H1 (cell line): ENCODE measurements around the gene SLC9A5. TPM values are rescaled to one million over a fixed set of nuclear protein-coding genes. Genes with fewer than 3 reads are reported as not detected.
A peak's percentile ranks its signal among the peaks of the same experiment; 100 is the strongest.

ENCODE experiments used
- CTCF ChIA-PET: fragments of 300-600 bp; sonication (Branson Sonifier 250); formaldehyde crosslinking; loops from one replicate; lab custom pipeline; 2021; ENCODE audit not compliant: partially characterized antibody; lab: Charles Lee
- POLR2A ChIA-PET: fragments of 300-600 bp; sonication (Branson Sonifier 250); formaldehyde crosslinking; loops from one replicate; lab custom pipeline; 2021; ENCODE audit warnings: inconsistent platforms; ENCODE audit not compliant: partially characterized antibody; lab: Charles Lee
- DNase-seq, 2 experiments: peaks; one replicate each; pipeline versions ENCODE4 v3.0.0 to v3.0.0-alpha.2; 2010 to 2022; ENCODE audit warnings: low spot score in 2 of 2, low read depth in 1 of 2, mixed read lengths in 1 of 2
- FAIRE-seq: peaks from 2 replicates; lab custom pipeline; 2011; peaks lifted over from hg19 to GRCh38; lab: Jason Lieb, UNC
- H2AFZ ChIP-seq: 2 replicates; pipeline ENCODE4 v1.8.1; 2012; ENCODE audit warnings: low read length, inconsistent platforms
- H2AK5ac ChIP-seq: 2 replicates; pipeline ENCODE4 v1.6.1; 2013; ENCODE audit warnings: low read depth, low read length
- H2BK120ac ChIP-seq: replicated peaks from 2 replicates; pipeline ENCODE3; 2013; ENCODE audit warnings: low read depth, low read length, inconsistent platforms
- H2BK12ac ChIP-seq: 2 replicates; pipeline ENCODE4 v1.6.1; 2013; ENCODE audit warnings: low read depth, low read length
- H2BK15ac ChIP-seq: 2 replicates; pipeline ENCODE4 v1.6.1; 2013; ENCODE audit warnings: low read length
- H2BK20ac ChIP-seq: 2 replicates; pipeline ENCODE4 v1.6.1; 2013; ENCODE audit warnings: low read length
- H2BK5ac ChIP-seq: 2 replicates; pipeline ENCODE4 v1.6.1; 2013; ENCODE audit warnings: low read depth, low read length
- H3K14ac ChIP-seq: 2 replicates; pipeline ENCODE4 v1.6.1; 2013; ENCODE audit warnings: inconsistent platforms; ENCODE audit not compliant: insufficient read length
- H3K18ac ChIP-seq: 2 replicates; pipeline ENCODE4 v1.6.1; 2013; ENCODE audit warnings: low read length; ENCODE audit errors: extremely low read depth
- H3K23ac ChIP-seq: 2 replicates; pipeline ENCODE4 v1.6.1; 2013; ENCODE audit warnings: inconsistent platforms; ENCODE audit not compliant: insufficient read length
- H3K23me2 ChIP-seq: 2 replicates; pipeline ENCODE4 v1.6.1; 2013; ENCODE audit warnings: low read depth, low read length
- H3K27ac ChIP-seq: 2 replicates; pipeline ENCODE4 v1.6.1; 2011; ENCODE audit warnings: low read depth, low read length, inconsistent platforms
- H3K27me3 ChIP-seq, 4 experiments: replicated peaks in 1 of 4; 1 replicate in 1 of 4; 2 replicates in 3 of 4; pipeline versions ENCODE4 v1.6.1 to v1.8.1; 2011 to 2013; ENCODE audit warnings: low read length in 3 of 4, mild to moderate bottlenecking in 3 of 4, inconsistent platforms in 2 of 4, mixed read lengths in 2 of 4, moderate library complexity in 1 of 4; ENCODE audit not compliant: control insufficient read depth in 3 of 4, insufficient read depth in 3 of 4; ENCODE audit errors: extremely low read depth in 1 of 4
- H3K36me3 ChIP-seq, 4 experiments: 2 replicates each; pipeline versions ENCODE4 v1.6.1 to v1.8.1; 2011 to 2013; ENCODE audit warnings: mild to moderate bottlenecking in 4 of 4, low read length in 3 of 4, moderate library complexity in 2 of 4, control low read depth in 1 of 4, inconsistent platforms in 1 of 4; ENCODE audit not compliant: insufficient read depth in 4 of 4, control insufficient read depth in 2 of 4
- H3K4ac ChIP-seq: replicated peaks from 2 replicates; pipeline ENCODE3; 2013; ENCODE audit warnings: low read length, low read depth, mixed read lengths, inconsistent platforms; ENCODE audit not compliant: insufficient read length
- H3K4me1 ChIP-seq, 4 experiments: replicated peaks in 1 of 4; 1 replicate in 1 of 4; 2 replicates in 3 of 4; pipeline versions ENCODE4 v1.6.1 to v1.8.1; 2011 to 2013; ENCODE audit warnings: low read length in 3 of 4, inconsistent platforms in 2 of 4, mixed read lengths in 1 of 4; ENCODE audit not compliant: insufficient read depth in 4 of 4, control insufficient read depth in 3 of 4
- H3K4me2 ChIP-seq, 2 experiments: 2 replicates each; pipeline versions ENCODE4 v1.6.1 to v1.8.1; 2011 to 2013; ENCODE audit warnings: low read depth in 2 of 2, low read length in 2 of 2, control low read depth in 1 of 2, inconsistent platforms in 1 of 2, mild to moderate bottlenecking in 1 of 2; ENCODE audit not compliant: insufficient read depth in 1 of 2
- H3K4me3 ChIP-seq, 4 experiments: fragments of 200-600, 300-600 bp in 1 of 4; sonication (generic), shearing (Covaris generic), sonication (Bioruptor Twin) in 1 of 4; 2 replicates each; pipeline versions ENCODE4 v1.5.1 to v1.8.1; 2011 to 2016; ENCODE audit warnings: low read length in 4 of 4, low read depth in 3 of 4, control low read depth in 2 of 4, inconsistent platforms in 2 of 4, mild to moderate bottlenecking in 2 of 4, mixed read lengths in 1 of 4, moderate library complexity in 1 of 4; ENCODE audit not compliant: insufficient read depth in 2 of 4; ENCODE audit errors: extremely low read depth in 1 of 4
- H3K56ac ChIP-seq: replicated peaks from 2 replicates; pipeline ENCODE3; 2013; ENCODE audit warnings: low read depth, mild to moderate bottlenecking, mixed read lengths, low read length, inconsistent platforms; ENCODE audit not compliant: insufficient read length
- H3K79me1 ChIP-seq: 2 replicates; pipeline ENCODE4 v1.6.1; 2013; ENCODE audit warnings: low read depth, low read length, control low read depth
- H3K79me2 ChIP-seq, 2 experiments: 2 replicates each; pipeline versions ENCODE4 v1.6.1 to v1.8.1; 2012 to 2013; ENCODE audit warnings: low read length in 2 of 2, mild to moderate bottlenecking in 2 of 2, inconsistent platforms in 1 of 2; ENCODE audit not compliant: insufficient read depth in 2 of 2, control insufficient read depth in 1 of 2
- H3K9ac ChIP-seq, 4 experiments: replicated peaks in 1 of 4; 1 replicate in 1 of 4; 2 replicates in 3 of 4; pipeline versions ENCODE4 v1.6.1 to v1.8.1; 2011 to 2013; ENCODE audit warnings: low read depth in 3 of 4, low read length in 3 of 4, control low read depth in 2 of 4, mild to moderate bottlenecking in 2 of 4, moderate library complexity in 2 of 4, inconsistent platforms in 1 of 4; ENCODE audit errors: extremely low read depth in 1 of 4
- H3K9me3 ChIP-seq, 2 experiments: 2 replicates each; pipeline versions ENCODE4 v1.6.1 to v1.8.1; 2012 to 2013; ENCODE audit warnings: mild to moderate bottlenecking in 2 of 2, moderate library complexity in 2 of 2, control low read depth in 1 of 2, inconsistent platforms in 1 of 2, low read depth in 1 of 2, low read length in 1 of 2, mixed read lengths in 1 of 2; ENCODE audit not compliant: insufficient read depth in 2 of 2
- H4K20me1 ChIP-seq, 2 experiments: replicated peaks in 1 of 2; 2 replicates each; pipeline versions ENCODE3 to v1.8.1; 2011 to 2013; ENCODE audit warnings: inconsistent platforms in 2 of 2, low read length in 2 of 2, mild to moderate bottlenecking in 1 of 2; ENCODE audit not compliant: insufficient read depth in 2 of 2, control insufficient read depth in 1 of 2
- H4K5ac ChIP-seq: 2 replicates; pipeline ENCODE4 v1.6.1; 2013; ENCODE audit warnings: low read length, low read depth, mixed read lengths, inconsistent platforms; ENCODE audit not compliant: insufficient read length
- H4K8ac ChIP-seq: 2 replicates; pipeline ENCODE4 v1.8.0; 2013; ENCODE audit warnings: mild to moderate bottlenecking, moderate library complexity, low read length, inconsistent platforms; ENCODE audit not compliant: insufficient read depth; ENCODE audit errors: extremely low read depth
- H4K91ac ChIP-seq: replicated peaks from 2 replicates; pipeline ENCODE3; 2013; ENCODE audit warnings: low read length, mixed read lengths, inconsistent platforms; ENCODE audit not compliant: insufficient read length
- CHD2 ChIP-seq: IDR thresholded peaks from 2 replicates; pipeline ENCODE4 v1.6.1; 2012; ENCODE audit warnings: low read length, improper control_type of control experiment
- JUND ChIP-seq: IDR thresholded peaks from 2 replicates; pipeline ENCODE4 v1.6.1; 2011; ENCODE audit warnings: mild to moderate bottlenecking, improper control_type of control experiment, low read length
- MAFK ChIP-seq: IDR thresholded peaks from 2 replicates; pipeline ENCODE4 v1.6.1; 2012; ENCODE audit warnings: low read depth, mild to moderate bottlenecking, improper control_type of control experiment, low read length
- RXRA ChIP-seq: IDR thresholded peaks from 2 replicates; pipeline ENCODE4 v1.6.1; 2011; ENCODE audit warnings: low read depth, mild to moderate bottlenecking, low read length, moderate library complexity; ENCODE audit not compliant: insufficient read depth
- SP1 ChIP-seq: IDR thresholded peaks from 2 replicates; pipeline ENCODE4 v1.6.1; 2011; ENCODE audit warnings: low read depth, low read length
- TAF7 ChIP-seq: optimal IDR thresholded peaks from 2 replicates; pipeline ENCODE3; 2011; ENCODE audit warnings: low read depth, mild to moderate bottlenecking, inconsistent platforms, low read length, moderate library complexity, borderline replicate concordance
- ZNF274 ChIP-seq: IDR thresholded peaks from 2 replicates; pipeline ENCODE4 v1.7.0; 2012; ENCODE audit warnings: low read length, borderline replicate concordance; ENCODE audit errors: extremely low read depth
- WGBS, 2 experiments: shearing (Covaris generic) in 1 of 2; methylation state at CpG; one replicate each; pipeline versions ENCODE4 v1.1.6 to v1.1.7; 2013 to 2015; ENCODE audit warnings: low lambda C conversion rate in 2 of 2, mixed read lengths in 2 of 2, inconsistent platforms in 1 of 2, low coverage in 1 of 2, missing lambda C conversion rate in 1 of 2; ENCODE audit not compliant: insufficient replicate concordance in 2 of 2, insufficient coverage in 1 of 2, insufficient read length in 1 of 2; ENCODE audit errors: extremely low coverage in 1 of 2, missing lambda C conversion rate in 1 of 2; 5-methylcytosine and 5-hydroxymethylcytosine counted together
- polyA plus RNA-seq, 7 experiments: library from polyadenylated mRNA; depleted of rRNA in 3 of 7; stranded (reverse) in 5 of 7; unstranded in 2 of 7; fragments of >200 nt in 5 of 7; fragments of 200-250 nt in 2 of 7; gene quantifications; 1 replicate in 5 of 7; 2 replicates in 1 of 7; 4 replicates in 1 of 7; pipeline versions ENCODE4 v1.2.1 to v1.2.3, GENCODE V29; 2011 to 2013; ENCODE audit warnings: missing spikeins in 2 of 7, mixed read lengths in 2 of 7
- total RNA-seq: library from RNA; stranded (reverse); fragmentation: NEBNext Ultra II Directional; extraction: Animal tissue kit (Norgen Biotek cat#: 25700); gene quantifications from 2 replicates; pipeline ENCODE4 v1.2.1, GENCODE V29; 2021

SLC9A5 gene
- total and polyA plus RNA-seq, 2 of the 8 experiments (the other 6 are each of a cell fraction or from before 2014, with no cell fraction given): 7.9 to 8.6 TPM

GRCh38 chr16:67270931-67271338 lies 22.2 kb downstream of the SLC9A5 start:
- Histone ChIP-seq H3K36me3 (no peaks in the 10 kb centered on the region; a peak in 1 of 8 replicates), H3K23me2 (no peaks in the 10 kb centered on the region), H3K4me1 (no peaks in the 10 kb centered on the region), H3K18ac (no peak overlapping the region), H3K4me2 (no peak overlapping the region), H3K4ac (no peak overlapping the region), H2BK12ac (no peak overlapping the region), H2BK5ac (no peak overlapping the region), H2BK20ac (no peak overlapping the region), H3K27ac (no peak overlapping the region), H4K5ac (no peak overlapping the region), H3K23ac (no peak overlapping the region), H3K79me1 (no peaks in the 10 kb centered on the region), H2AK5ac (no peak overlapping the region), H4K8ac (0 out of 2 replicates have a peak overlapping the region, but pooled peaks have one; percentile 51), H2BK120ac (no peak overlapping the region), H4K91ac (no peak overlapping the region), H3K27me3 (no peaks in the 10 kb centered on the region), H3K4me3 (no peak overlapping the region), H2AFZ (no peak overlapping the region), H2BK15ac (no peak overlapping the region), H3K14ac (no peak overlapping the region), H3K9me3 (no peaks in the 10 kb centered on the region), H3K9ac (no peak overlapping the region), H3K56ac (no peak overlapping the region), H4K20me1 (peaks cover 0 to 4% of the 10 kb centered on the region in 2 experiments), H3K79me2 (no peaks in the 10 kb centered on the region)
- POLR2A ChIA-PET: interaction anchor here (1.1 to 2.4 kb wide), 5 partner anchors 11 to 81 kb away, joined by 3 to 8 read pairs (median 5); partner anchors contain the start of genes EXOC3L1 and SLC9A5
- CTCF ChIA-PET: interaction anchor here (0.7 to 14.4 kb wide), 8 partner anchors 10 to 122 kb away, joined by 3 to 217 read pairs (median 6); partner anchors contain the start of genes ELMO3, TMEM208 and TPPP3
- 85% methylated on average over 11 of the region's 11 CpGs; no CpG with 5 or more reads in 1 of the 2 experiments for WGBS, 2 experiments
- TF ChIP-seq MAFK (no peak), CHD2 (no peak), TAF7 (no peak), JUND (no peak), RXRA (no peak), SP1 (no peak), ZNF274 (no peak)
- FAIRE-seq (no peak), DNase-seq (no peak)
